Testis (tissue), 5 donors: Measurements from ENCODE around the gene MEX3B. TPM values are rescaled to one million over a fixed set of nuclear protein-coding genes. Genes with fewer than 3 reads are reported as not detected.

Experiments
- DNase-seq: peaks from one replicate; pipeline ENCODE4 v3.0.0-alpha.2; 2019
- H3K27ac ChIP-seq, 2 donors: fragments of 200-600 bp; sonication (generic); one replicate each; pipeline ENCODE4 v1.5.1; 2019
- H3K27me3 ChIP-seq: fragments of 200-600 bp; sonication (generic); one replicate; pipeline ENCODE4 v1.5.1; 2019
- H3K36me3 ChIP-seq: fragments of 200-600 bp; sonication (generic); one replicate; pipeline ENCODE4 v1.5.1; 2017; ENCODE audit warnings: low read depth; ENCODE audit errors: missing control alignments
- H3K4me1 ChIP-seq: fragments of 200-600 bp; sonication (generic); one replicate; pipeline ENCODE4 v1.5.1; 2019
- H3K4me3 ChIP-seq, 2 donors: fragments of 200-600 bp; sonication (generic); one replicate each; pipeline ENCODE4 v1.5.1; 2017 to 2019
- H3K9me3 ChIP-seq: fragments of 200-600 bp; sonication (generic); one replicate; pipeline ENCODE4 v1.5.1; 2017
- POLR2A ChIP-seq: fragments of 450-650 bp; IDR thresholded peaks from one replicate; pipeline ENCODE4 v1.6.1; 2017; ENCODE audit warnings: antibody characterized with exemption, mild to moderate bottlenecking, moderate library complexity
- WGBS, 2 donors: methylation state at CpG; one replicate each; pipeline ENCODE4 v1.1.5; 2018; 5-methylcytosine and 5-hydroxymethylcytosine counted together
- intact Hi-C: fragments of 100-400 bp; cut with DNase I; formaldehyde crosslinking; loops from one replicate; pipeline ENCODE4 v1.15.1; 2023; ENCODE audit warnings: low total_unique reads
- long read RNA-seq, 2 donors: transcript quantifications; one replicate each; lab custom pipeline, GENCODE V29; 2026
- polyA plus RNA-seq: library from polyadenylated mRNA; stranded (reverse); fragments of 350-450 nt; fragmentation: Illumina TruSeq; extraction: RNeasy Lipid Tissue Mini Kit (QIAGEN cat#74804); gene quantifications from one replicate; pipeline ENCODE4 v1.2.3, GENCODE V29; 2014; ENCODE audit warnings: low read depth, low replicate concordance; ENCODE audit not compliant: insufficient read depth
- total RNA-seq, 2 donors: library from RNA; depleted of rRNA; stranded (reverse); fragments of >200 nt; gene quantifications; one replicate each; pipeline ENCODE4 v1.2.3, GENCODE V29; 2016
- TF ChIP-seq, protein P1 (sequence below), 3 experiments: fragments of 450-650 bp in 2 of 3; fragments of 200-600 bp in 1 of 3; sonication (generic) in 1 of 3; IDR thresholded peaks; one replicate each; pipeline ENCODE4 v1.5.1; 2016 to 2019; ENCODE audit warnings: antibody characterized with exemption in 3 of 3, mild to moderate bottlenecking in 2 of 3, moderate library complexity in 1 of 3

The MEX3B gene
- 100 to 1,000 TPM in 1 of 2 donors, 10 to 100 TPM in 1; 82.1 to 109 TPM for total RNA-seq
- 55.3 TPM for polyA plus RNA-seq
- long read RNA-seq, donor 1, full-length matches to known transcripts, result 49 of 49 reads
- long read RNA-seq, donor 1, partial matches to known transcripts, result 0 of 49 reads
- long read RNA-seq, donor 1, other reads (novel, unspliced or antisense), result 0 of 49 reads
- long read RNA-seq, donor 2, full-length matches to known transcripts, result 31 of 31 reads
- long read RNA-seq, donor 2, partial matches to known transcripts, result 0 of 31 reads
- long read RNA-seq, donor 2, other reads (novel, unspliced or antisense), result 0 of 31 reads

DNA sequence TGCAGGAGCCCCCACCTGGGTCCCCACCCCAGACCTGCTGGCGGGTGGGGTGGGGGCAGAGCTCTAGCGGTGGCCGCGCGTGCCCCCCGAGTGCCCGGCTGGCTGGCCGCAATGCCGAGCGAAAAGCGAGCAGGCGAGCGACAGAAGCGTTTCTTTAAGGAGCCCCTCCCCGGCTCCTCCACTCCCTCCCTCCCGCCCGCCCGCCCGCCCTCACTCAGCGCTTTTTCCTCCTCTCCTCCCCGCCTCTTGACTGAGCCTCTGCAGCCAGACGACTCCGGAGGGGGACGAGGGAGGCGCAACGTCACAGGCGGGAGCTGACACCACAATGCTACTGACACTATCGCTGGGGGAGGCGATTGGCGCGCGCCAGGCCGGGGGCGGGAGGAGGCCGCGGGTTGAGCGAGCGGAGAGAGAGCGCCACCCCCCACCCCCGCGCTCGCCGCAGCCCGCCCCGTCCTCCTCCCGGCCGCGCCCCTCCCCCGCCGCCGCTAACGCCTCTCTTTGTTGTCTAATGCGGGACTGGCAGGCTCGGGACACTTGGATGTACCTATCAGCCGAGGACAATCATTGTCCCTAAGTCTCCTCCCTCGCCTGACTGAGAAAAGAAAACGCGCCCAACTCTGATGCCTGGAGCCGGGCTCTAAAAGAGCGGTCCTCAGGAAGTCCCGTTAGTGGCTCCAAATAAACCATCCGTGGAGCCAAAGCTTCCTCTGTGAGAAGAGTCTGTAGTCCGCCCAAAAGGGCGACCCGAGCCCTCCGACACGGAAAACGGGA, at the start of gene MEX3B:
Gene MEX3B, minus strand, starts transcription at position 127 of the 774 bp plus-strand sequence. CDS start 313 bp downstream, outside the sequence.
- Histone ChIP-seq H3K36me3 (no peaks in the 10 kb centered on the region), H3K27ac (peak within 1 kb of the TSS; percentile 85 to 97), H3K9me3 (no peaks in the 10 kb centered on the region), H3K27me3 (no peaks in the 10 kb centered on the region), H3K4me1 (peaks cover 11% of the 10 kb centered on the region), H3K4me3 (peak within 1 kb of the TSS; percentile 84 to 93)
- 0 to 2% methylated on average over 3 to 48 of the region's 68 CpGs for WGBS, 2 donors
- intact Hi-C loops, result no loop called here
- TF ChIP-seq POLR2A, result no peak
- TF ChIP-seq, protein P1, sequence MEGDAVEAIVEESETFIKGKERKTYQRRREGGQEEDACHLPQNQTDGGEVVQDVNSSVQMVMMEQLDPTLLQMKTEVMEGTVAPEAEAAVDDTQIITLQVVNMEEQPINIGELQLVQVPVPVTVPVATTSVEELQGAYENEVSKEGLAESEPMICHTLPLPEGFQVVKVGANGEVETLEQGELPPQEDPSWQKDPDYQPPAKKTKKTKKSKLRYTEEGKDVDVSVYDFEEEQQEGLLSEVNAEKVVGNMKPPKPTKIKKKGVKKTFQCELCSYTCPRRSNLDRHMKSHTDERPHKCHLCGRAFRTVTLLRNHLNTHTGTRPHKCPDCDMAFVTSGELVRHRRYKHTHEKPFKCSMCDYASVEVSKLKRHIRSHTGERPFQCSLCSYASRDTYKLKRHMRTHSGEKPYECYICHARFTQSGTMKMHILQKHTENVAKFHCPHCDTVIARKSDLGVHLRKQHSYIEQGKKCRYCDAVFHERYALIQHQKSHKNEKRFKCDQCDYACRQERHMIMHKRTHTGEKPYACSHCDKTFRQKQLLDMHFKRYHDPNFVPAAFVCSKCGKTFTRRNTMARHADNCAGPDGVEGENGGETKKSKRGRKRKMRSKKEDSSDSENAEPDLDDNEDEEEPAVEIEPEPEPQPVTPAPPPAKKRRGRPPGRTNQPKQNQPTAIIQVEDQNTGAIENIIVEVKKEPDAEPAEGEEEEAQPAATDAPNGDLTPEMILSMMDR (IDR thresholded peaks at IDR 0.05), result no peak
- peak; percentile 97 for DNase-seq

GRCh38 chr15:82093774-82094211, 48.0 kb upstream of the MEX3B start:
- intact Hi-C loops, result no loop called here

GRCh38 chr15:82093325-82093724, 47.5 kb upstream of the MEX3B start:
- no peak for TF ChIP-seq POLR2A
- TF ChIP-seq, protein P1 (IDR thresholded peaks at IDR 0.05), result no peak
- no peaks in the 10 kb centered on the region for H3K27me3 ChIP-seq
- WGBS, 2 donors, result 85 to 93% methylated on average over 5 of the region's 5 CpGs

More at GRCh38 chr15:82093774-82094211, 48.0 kb upstream of the MEX3B start:
- Histone ChIP-seq H3K9me3 (no peaks in the 10 kb centered on the region), H3K27me3 (no peaks in the 10 kb centered on the region), H3K27ac (no peak overlapping the region), H3K4me3 (no peak overlapping the region), H3K4me1 (no peaks in the 10 kb centered on the region), H3K36me3 (no peaks in the 10 kb centered on the region)
- DNase-seq, result no peak
- 91 to 92% methylated on average over 13 of the region's 13 CpGs for WGBS, 2 donors
- TF ChIP-seq POLR2A, result no peak
- TF ChIP-seq, protein P1 (IDR thresholded peaks at IDR 0.05), result no peak

DNA sequence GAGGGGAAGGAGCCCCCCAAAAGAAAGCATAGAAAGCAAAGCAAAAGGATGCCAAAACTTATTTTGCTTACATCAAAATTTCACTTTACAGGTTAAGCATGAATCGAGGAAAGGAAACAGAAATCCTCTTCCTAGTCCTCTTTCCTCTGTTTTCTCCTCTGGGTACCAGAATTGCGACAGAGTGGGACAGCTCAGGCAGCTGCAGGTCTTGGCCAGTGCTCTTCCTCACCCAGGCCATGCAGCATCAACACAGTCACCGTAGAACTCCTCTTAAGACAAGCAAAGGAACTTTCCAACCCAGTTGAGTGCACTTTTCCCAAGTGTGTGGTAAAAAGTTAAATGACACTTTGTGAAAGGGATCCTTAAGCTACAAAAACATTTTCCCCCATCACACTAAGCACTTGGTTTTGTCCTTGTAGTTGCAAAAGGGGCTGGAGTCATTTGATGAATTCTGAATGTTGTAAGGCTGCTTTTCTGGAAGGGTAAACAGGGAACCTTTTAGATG, 45.9 kb upstream of the MEX3B start:
- no peaks in the 10 kb centered on the region for H3K27me3 ChIP-seq
- no peak overlapping the region for H3K27ac ChIP-seq
- no peaks in the 10 kb centered on the region for H3K36me3 ChIP-seq
- no peaks in the 10 kb centered on the region for H3K4me1 ChIP-seq
- H3K4me3 ChIP-seq, result no peak overlapping the region
- no peak for DNase-seq
- no peak for TF ChIP-seq POLR2A
- TF ChIP-seq, protein P1 (IDR thresholded peaks at IDR 0.05), result no peak
- no peaks in the 10 kb centered on the region for H3K9me3 ChIP-seq
- WGBS, 2 donors, result 87 to 91% methylated on average over 3 of the region's 3 CpGs
- intact Hi-C loops, result no loop called here

More at GRCh38 chr15:82093325-82093724, 47.5 kb upstream of the MEX3B start:
- DNase-seq, result no peak
- Histone ChIP-seq H3K36me3 (no peaks in the 10 kb centered on the region), H3K27ac (no peak overlapping the region), H3K9me3 (no peaks in the 10 kb centered on the region), H3K4me3 (no peak overlapping the region), H3K4me1 (no peaks in the 10 kb centered on the region)
- intact Hi-C loops, result no loop called here
